GM18951 (cell line): ENCODE measurements around the gene MRGPRX2.

ENCODE experiments used
- POLR2A ChIP-seq: IDR thresholded peaks from 4 replicates; pipeline ENCODE4 v1.6.1; 2011; ENCODE audit warnings: mild to moderate bottlenecking; ENCODE audit not compliant: insufficient read length, insufficient read depth; ENCODE audit errors: extremely low read depth
- in situ Hi-C: fragments of 300-500 bp; cut with MboI; formaldehyde crosslinking; loops from one replicate; pipeline ENCODE4 v1.12.0; 2022; ENCODE audit warnings: low sequenced_read_pairs, mixed read lengths, inconsistent platforms; ENCODE audit not compliant: unreplicated experiment

Gene MRGPRX2

DNA sequence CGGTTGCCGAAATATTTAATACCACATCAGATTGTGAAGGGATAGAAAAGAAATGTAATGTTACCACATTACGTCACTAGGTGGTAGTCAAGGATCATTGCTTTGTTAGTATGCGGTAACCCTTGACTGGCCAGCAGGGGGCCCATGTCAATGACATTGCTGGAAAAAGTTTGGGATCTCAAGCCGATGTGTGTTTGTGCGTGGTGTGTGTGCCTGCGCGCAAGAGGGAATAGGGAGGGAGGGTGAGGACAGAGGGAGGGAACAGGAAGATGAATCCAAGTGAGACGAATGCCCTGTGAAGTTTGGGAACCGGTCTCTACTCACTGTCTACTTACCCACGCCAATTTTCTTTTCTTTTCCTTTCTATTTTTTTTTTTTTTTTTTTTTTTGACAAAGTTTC is 10.7 kb upstream of the MRGPRX2 start:
- in situ Hi-C loops = loop anchor here (10.0 kb wide), 1 partner anchor 474 kb away; no protein-coding TSS in a partner anchor
- TF ChIP-seq POLR2A = no peak

DNA sequence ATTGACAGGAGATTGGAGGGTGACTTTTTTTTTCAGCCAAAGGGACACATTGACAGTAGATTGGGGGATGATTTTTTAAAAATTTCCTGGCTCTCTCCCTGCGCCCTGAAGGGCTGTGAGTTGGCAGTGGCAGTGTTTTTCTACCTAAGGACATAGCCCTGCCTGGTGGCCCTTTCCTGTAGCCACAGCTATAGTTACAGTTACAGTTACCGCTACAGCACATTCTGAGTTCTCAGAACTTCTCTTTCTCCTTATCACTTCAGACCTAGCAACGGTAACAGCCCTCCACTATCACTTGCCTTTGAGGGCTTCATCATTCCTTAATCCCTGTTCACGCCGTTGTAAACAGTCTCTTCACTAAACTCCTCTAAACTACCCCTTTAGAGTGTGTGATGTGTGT is 684 bp downstream of the MRGPRX2 start:
- TF ChIP-seq POLR2A = no peak
- in situ Hi-C loops = no loop called here

DNA sequence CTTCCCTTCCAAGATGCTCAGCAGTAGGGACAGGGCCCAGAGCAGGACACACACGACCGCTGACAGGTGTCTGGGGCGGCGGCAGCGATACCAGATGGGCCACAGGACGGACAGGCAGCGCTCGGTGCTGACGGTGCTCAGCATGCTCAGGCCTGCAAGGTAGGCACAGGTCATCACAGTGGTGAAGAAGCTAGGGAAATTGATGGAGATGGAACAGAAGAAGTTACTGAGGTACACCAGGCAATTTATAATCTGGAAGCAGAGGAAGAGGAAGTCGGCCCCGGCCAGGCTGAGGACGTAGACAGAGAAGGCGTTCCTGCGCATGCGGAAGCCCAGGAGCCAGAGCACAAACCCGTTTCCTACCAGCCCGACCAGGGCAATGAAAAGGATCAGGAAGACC is 4.6 kb downstream of the MRGPRX2 start:
- TF ChIP-seq POLR2A = no peak
- in situ Hi-C loops = no loop called here

DNA sequence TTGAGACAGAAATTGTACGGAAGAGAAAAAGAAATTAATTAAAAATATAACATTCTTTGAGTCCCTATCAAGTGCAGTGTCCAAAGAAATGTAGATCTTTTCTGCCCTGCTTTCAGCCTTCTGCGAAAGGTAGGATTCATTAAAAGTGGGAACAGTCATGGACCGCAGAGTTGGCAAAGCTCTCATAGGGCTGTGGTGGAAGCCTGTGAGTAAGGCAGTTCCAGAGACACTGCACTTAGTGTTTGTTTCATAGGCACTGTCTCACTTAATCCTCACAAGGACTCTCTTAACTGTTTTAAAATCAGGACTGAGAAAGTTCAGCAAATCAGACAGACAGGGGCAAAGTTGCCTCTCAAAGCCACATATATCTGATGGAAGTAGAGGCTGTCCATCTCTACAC is 5.5 kb downstream of the MRGPRX2 start:
- no peak for TF ChIP-seq POLR2A
- in situ Hi-C loops = no loop called here

DNA sequence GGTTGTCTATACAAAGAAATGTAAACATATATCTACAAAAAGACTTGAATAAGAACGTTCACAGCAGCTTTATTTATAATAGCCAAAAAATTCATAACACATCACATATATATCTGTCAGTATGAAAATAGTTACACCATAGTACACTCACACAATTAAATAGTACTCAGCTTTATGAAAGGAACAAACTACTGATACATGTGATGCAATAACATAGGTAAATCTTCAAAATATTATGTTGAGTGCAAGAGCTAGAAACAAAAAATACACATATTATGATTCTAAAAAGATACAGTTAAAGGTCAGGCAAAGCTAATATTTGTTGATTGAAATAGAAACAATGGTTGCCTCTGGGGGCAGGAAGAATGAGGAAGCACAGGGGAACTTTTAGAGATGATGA is 6.6 kb downstream of the MRGPRX2 start:
- in situ Hi-C loops = no loop called here
- TF ChIP-seq POLR2A = no peak

DNA sequence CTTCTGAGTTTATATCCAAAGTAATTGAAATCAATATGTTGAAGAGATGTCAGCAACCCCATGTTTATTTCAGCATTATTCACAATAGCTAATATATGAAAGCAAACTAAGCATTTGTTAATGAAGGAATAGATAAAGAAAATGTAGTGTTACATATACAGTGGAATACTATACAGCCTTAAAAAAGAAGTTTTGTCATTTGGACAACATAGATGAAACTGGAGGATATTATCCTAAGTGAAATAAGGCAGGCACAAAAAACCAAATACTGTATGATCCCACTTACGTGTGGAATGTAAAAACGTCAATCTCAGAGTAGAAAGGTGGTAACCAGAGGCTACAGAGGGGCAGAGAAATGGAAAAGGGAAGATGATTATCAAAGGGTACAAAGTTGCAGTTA is 10.2 kb downstream of the MRGPRX2 start:
- in situ Hi-C loops = no loop called here
- no peak for TF ChIP-seq POLR2A

DNA sequence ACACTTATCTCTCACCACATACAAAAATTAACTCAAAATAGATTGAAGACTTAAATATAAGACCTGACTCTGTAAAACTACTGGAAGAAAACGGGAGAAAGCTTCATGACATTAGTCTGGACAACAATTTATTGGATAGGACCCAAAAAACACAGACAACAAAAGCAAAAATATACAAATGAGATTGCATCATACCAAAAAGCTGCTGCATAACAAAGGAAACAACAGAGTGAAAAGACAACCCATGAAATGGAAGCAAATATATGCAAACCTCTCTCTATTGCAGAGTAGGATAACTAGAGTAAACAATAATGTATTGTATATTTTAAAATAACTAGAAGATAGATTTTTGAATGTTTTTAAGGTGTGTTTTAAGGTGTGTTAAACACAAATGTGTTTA is 11.2 kb downstream of the MRGPRX2 start:
- in situ Hi-C loops = no loop called here
- no peak for TF ChIP-seq POLR2A

DNA sequence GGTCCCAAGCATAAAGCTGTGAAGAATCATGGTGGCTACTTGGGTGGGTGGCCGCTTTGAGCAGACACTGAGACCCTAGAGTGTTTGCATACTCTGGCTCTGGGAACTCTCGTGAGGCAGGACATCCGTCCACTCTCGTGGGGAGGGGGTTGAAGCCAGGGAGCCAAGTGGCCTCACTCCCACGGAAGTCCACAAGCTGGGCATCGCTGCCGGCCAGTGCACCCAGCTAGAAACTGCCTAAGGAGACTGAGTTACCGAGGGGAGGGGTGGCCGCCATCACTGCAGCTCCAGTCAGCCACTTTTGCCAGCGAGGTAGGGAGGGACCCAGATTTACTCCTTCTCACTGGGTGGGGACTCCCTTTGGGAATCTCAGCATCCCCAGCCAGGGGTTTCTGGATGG is 20.5 kb downstream of the MRGPRX2 start:
- in situ Hi-C loops = no loop called here
- no peak for TF ChIP-seq POLR2A

DNA sequence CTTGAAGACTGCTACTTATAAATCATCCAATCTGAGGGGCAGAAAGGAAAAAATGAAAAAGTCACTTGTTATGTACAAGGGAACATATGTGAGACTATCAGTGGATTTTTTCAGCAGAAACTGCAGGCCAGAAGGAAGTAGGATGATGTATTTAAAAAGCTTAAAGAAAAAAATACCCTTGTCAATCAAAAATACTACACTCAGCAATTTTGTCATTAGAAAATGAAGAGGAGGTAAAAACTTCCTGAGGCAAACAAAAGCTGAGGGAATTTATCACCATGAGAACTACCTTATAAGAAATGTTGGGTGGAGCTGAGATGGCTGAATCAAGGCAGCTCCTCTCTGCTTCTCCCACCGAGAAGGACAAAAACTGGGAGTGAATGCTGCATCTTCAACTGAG is 21.1 kb downstream of the MRGPRX2 start:
- in situ Hi-C loops = no loop called here
- TF ChIP-seq POLR2A = no peak

DNA sequence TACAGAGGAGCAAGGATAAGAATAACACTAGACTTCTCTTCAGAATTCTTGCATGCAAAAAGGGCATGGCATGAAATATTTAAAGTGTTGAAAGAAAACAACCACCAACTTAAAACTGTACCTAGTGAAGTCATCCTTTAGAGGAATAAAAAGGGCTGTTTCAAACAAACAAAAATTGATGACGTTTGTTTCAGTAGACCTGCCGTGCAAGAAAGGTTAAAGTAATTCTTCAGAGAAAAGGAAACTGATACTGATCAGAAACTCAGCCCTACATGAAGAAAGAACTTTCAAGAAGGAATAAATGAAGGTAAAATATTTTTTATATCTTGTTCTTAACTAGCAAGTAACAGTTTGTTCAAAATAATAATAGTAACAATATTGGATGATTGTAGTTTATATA is 27.5 kb downstream of the MRGPRX2 start:
- in situ Hi-C loops = no loop called here
- TF ChIP-seq POLR2A = no peak

DNA sequence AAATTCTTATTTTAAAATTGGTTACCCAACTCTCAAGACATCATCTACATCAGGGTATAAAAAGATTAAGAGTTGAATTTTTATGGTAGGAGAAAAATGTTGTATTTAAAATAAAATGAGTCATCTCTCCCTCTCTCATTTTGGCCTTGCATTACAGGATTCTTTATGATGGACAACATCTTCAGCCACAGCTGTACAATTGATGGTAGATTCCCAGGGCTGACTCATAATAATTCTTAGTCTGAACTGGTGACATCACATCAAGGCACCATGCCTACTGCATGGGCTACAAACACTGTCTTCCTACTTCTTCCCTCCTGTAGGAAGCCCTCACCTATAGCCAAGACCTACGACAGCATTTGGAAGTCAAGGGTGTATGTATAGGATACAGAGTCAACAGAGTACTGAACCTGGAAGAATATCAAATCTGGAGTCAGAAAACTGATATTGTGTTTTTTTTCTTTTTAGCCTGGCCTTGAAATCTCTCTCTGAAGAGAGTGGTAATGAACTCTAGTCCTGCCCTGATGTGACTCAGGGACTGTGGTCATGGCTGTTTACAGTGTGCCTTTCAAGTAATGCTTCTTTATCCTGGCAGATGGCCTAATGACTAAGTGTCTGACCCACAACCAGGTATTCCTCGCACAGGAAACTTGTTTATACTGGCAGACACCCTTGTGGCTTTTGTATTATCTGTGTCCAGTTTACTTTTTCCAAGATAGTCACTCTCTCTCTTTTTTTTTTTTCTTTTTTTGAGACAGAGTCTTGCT is 32.5 kb downstream of the MRGPRX2 start:
- in situ Hi-C loops = no loop called here
- TF ChIP-seq POLR2A = no peak

DNA sequence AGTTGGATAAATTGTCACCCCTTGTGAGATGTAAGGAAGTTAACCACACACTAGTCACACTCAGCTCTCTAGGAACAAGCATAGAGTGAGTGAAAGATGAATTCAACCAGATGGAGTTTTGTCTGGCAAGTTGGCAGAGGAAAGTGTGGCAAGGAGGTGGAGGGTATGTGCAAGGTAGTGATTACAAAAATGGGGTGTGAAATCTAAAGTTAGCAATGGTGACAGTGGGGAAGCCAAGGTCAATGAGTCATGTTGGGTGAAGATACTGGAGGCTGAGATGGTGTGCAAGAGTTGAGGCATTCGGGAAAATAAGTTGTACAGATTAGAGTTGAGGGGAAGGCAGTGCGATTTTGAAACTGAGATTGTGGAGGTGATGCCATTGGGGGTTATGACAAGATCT is 33.7 kb downstream of the MRGPRX2 start:
- TF ChIP-seq POLR2A = no peak

DNA sequence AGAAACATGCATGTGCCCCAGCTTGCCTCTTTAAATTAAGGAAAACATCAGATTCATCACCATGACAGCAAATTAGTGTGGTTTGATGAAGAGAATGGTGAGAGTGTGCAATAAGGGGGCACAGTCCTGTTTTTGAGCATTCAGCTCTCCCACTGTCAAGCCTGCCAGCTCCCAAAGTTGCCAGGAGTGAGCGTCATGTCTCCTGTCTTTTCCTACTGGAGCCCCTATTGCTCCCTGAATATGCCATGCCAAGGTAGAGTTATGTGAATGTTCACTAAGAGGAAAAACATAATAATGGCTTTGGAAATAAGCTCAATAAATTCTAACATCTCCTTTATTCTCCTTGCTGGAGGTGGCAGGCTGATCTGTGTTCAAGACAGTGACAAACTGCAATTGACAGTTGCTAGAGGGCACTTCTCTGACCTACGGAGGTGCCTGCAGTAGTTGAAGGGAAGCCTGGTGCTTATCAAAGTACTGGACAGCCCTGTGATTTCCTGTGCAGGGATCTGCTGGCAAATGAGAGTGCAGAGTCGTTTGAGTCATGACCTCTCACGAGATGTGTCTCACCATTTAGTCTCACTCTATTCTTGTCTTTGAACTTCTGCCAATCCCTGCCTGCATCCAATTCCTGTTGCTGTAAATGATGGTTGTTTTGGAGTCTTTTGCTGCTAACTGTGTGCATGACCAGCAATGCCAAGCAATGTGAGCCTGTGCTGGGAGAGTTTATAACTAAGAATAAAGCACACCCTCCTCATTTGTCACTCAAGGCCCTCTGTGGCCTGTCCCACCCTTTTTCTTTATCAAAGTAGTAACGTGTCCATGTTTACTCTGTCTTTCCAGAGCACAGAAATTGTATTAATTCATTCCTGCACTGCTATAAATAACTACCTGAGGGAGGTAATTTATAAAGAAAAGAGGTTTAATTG is 34.8 kb downstream of the MRGPRX2 start:
- in situ Hi-C loops = no loop called here
- TF ChIP-seq POLR2A = no peak

More for the DNA sequence above, 33.7 kb downstream of the MRGPRX2 start:
- in situ Hi-C loops = no loop called here

DNA sequence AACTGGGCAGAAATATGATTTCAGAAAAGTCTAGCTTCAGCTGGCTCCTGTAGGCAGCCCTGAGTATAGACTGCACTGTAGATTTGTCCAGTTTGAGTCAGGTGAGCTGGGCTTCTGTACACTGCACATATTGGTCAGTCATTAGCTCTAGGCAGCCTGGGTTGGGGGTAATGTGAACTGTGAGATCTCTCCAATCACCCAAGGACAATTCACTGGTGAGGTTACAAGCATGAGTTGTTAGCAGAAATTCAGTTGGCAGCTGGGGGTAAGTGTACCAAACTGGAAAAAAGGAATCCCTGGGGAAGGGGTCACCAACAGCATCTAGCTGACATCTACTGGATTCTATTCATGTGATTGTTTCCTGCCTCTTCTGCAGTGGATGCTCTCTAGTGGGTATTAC is 39.7 kb downstream of the MRGPRX2 start:
- TF ChIP-seq POLR2A = no peak
- in situ Hi-C loops = no loop called here
